ENCODE data around the gene LRRIQ1. TPM values are rescaled to one million over a fixed set of nuclear protein-coding genes. Genes with fewer than 3 reads are reported as not detected.

The LRRIQ1 gene
- total and polyA plus RNA-seq, 2 of the 13 experiments (the other 11 are each of a cell fraction or from before 2014, with no cell fraction given): not detected

DNA sequence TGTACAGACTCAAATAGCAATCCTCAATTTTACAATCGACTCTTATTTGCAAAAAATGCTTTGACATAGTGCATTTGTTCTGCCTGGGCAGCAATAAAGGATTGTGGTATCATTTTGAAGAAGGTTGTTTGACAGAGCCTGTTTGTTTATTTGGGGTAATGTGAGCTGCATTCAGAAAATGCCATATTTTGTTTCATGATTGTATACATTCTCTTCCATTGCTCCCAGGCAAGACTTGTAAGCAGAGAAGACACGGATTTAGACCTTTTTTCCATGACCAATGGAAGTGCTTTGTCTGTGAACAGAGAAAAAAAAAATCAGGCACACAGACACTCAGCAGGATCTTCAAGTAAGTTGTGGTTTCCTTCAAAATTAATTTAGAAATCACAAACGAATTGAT, 208.4 kb downstream of the LRRIQ1 start:
- POLR2A ChIA-PET: no interaction called here
- TF ChIP-seq, protein P1, sequence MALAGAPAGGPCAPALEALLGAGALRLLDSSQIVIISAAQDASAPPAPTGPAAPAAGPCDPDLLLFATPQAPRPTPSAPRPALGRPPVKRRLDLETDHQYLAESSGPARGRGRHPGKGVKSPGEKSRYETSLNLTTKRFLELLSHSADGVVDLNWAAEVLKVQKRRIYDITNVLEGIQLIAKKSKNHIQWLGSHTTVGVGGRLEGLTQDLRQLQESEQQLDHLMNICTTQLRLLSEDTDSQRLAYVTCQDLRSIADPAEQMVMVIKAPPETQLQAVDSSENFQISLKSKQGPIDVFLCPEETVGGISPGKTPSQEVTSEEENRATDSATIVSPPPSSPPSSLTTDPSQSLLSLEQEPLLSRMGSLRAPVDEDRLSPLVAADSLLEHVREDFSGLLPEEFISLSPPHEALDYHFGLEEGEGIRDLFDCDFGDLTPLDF (CRISPR knock-in tag; IDR thresholded peaks at IDR 0.05): no peak
- TF ChIP-seq TGIF2 (CRISPR knock-in tag; IDR thresholded peaks at IDR 0.05) (no peak), ZNF547 (CRISPR knock-in tag; IDR thresholded peaks at IDR 0.05) (no peak), TBX2 (CRISPR knock-in tag; IDR thresholded peaks at IDR 0.05; ENCODE audit: borderline replicate concordance) (no peak), ZC3H13 (CRISPR knock-in tag; IDR thresholded peaks at IDR 0.05) (no peak), SMARCE1 (IDR thresholded peaks at IDR 0.05; ENCODE audit: borderline replicate concordance) (no peak), NFYC (CRISPR knock-in tag; IDR thresholded peaks at IDR 0.05) (no peak)
- TF ChIP-seq, protein P2, sequence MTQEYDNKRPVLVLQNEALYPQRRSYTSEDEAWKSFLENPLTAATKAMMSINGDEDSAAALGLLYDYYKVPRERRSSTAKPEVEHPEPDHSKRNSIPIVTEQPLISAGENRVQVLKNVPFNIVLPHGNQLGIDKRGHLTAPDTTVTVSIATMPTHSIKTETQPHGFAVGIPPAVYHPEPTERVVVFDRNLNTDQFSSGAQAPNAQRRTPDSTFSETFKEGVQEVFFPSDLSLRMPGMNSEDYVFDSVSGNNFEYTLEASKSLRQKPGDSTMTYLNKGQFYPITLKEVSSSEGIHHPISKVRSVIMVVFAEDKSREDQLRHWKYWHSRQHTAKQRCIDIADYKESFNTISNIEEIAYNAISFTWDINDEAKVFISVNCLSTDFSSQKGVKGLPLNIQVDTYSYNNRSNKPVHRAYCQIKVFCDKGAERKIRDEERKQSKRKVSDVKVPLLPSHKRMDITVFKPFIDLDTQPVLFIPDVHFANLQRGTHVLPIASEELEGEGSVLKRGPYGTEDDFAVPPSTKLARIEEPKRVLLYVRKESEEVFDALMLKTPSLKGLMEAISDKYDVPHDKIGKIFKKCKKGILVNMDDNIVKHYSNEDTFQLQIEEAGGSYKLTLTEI (CRISPR knock-in tag; conservative IDR thresholded peaks at IDR 0.05): no peak
- TF ChIP-seq, protein P3, sequence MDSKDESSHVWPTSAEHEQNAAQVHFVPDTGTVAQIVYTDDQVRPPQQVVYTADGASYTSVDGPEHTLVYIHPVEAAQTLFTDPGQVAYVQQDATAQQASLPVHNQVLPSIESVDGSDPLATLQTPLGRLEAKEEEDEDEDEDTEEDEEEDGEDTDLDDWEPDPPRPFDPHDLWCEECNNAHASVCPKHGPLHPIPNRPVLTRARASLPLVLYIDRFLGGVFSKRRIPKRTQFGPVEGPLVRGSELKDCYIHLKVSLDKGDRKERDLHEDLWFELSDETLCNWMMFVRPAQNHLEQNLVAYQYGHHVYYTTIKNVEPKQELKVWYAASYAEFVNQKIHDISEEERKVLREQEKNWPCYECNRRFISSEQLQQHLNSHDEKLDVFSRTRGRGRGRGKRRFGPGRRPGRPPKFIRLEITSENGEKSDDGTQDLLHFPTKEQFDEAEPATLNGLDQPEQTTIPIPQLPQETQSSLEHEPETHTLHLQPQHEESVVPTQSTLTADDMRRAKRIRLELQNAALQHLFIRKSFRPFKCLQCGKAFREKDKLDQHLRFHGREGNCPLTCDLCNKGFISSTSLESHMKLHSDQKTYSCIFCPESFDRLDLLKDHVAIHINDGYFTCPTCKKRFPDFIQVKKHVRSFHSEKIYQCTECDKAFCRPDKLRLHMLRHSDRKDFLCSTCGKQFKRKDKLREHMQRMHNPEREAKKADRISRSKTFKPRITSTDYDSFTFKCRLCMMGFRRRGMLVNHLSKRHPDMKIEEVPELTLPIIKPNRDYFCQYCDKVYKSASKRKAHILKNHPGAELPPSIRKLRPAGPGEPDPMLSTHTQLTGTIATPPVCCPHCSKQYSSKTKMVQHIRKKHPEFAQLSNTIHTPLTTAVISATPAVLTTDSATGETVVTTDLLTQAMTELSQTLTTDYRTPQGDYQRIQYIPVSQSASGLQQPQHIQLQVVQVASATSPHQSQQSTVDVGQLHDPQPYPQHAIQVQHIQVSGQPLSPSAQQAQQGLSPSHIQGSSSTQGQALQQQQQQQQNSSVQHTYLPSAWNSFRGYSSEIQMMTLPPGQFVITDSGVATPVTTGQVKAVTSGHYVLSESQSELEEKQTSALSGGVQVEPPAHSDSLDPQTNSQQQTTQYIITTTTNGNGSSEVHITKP (CRISPR knock-in tag; IDR thresholded peaks at IDR 0.05; ENCODE audit: low read depth): no peak
- TF ChIP-seq, protein P4, sequence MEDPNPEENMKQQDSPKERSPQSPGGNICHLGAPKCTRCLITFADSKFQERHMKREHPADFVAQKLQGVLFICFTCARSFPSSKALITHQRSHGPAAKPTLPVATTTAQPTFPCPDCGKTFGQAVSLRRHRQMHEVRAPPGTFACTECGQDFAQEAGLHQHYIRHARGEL (CRISPR knock-in tag; IDR thresholded peaks at IDR 0.05): no peak
- TF ChIP-seq, protein P5, sequence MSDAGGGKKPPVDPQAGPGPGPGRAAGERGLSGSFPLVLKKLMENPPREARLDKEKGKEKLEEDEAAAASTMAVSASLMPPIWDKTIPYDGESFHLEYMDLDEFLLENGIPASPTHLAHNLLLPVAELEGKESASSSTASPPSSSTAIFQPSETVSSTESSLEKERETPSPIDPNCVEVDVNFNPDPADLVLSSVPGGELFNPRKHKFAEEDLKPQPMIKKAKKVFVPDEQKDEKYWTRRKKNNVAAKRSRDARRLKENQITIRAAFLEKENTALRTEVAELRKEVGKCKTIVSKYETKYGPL (CRISPR knock-in tag; IDR thresholded peaks at IDR 0.05): no peak
- TF ChIP-seq, protein P6, sequence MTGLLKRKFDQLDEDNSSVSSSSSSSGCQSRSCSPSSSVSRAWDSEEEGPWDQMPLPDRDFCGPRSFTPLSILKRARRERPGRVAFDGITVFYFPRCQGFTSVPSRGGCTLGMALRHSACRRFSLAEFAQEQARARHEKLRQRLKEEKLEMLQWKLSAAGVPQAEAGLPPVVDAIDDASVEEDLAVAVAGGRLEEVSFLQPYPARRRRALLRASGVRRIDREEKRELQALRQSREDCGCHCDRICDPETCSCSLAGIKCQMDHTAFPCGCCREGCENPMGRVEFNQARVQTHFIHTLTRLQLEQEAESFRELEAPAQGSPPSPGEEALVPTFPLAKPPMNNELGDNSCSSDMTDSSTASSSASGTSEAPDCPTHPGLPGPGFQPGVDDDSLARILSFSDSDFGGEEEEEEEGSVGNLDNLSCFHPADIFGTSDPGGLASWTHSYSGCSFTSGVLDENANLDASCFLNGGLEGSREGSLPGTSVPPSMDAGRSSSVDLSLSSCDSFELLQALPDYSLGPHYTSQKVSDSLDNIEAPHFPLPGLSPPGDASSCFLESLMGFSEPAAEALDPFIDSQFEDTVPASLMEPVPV (CRISPR knock-in tag; IDR thresholded peaks at IDR 0.05): no peak
- TF ChIP-seq, protein P7, sequence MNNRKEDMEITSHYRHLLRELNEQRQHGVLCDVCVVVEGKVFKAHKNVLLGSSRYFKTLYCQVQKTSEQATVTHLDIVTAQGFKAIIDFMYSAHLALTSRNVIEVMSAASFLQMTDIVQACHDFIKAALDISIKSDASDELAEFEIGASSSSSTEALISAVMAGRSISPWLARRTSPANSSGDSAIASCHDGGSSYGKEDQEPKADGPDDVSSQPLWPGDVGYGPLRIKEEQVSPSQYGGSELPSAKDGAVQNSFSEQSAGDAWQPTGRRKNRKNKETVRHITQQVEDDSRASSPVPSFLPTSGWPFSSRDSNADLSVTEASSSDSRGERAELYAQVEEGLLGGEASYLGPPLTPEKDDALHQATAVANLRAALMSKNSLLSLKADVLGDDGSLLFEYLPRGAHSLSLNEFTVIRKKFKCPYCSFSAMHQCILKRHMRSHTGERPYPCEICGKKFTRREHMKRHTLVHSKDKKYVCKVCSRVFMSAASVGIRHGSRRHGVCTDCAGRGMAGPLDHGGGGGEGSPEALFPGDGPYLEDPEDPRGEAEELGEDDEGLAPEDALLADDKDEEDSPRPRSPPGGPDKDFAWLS (CRISPR knock-in tag; IDR thresholded peaks at IDR 0.05; ENCODE audit: borderline replicate concordance): no peak

More for the DNA sequence above, 208.4 kb downstream of the LRRIQ1 start:
- Histone ChIP-seq H3K27ac (ENCODE audit: extremely low read length, insufficient read depth, low read length) (no peak overlapping the region), H4K20me1 (ENCODE audit: insufficient read depth, low read length) (no peaks in the 10 kb centered on the region), H3K4me1 (ENCODE audit: insufficient read depth, low read length) (no peaks in the 10 kb centered on the region), H3K79me2 (ENCODE audit: insufficient read depth, low read length) (no peaks in the 10 kb centered on the region), H3K9me3 (ENCODE audit: low read length) (no peaks in the 10 kb centered on the region), H3K4me2 (ENCODE audit: low read depth, low read length) (no peak overlapping the region), H3K4me3 (replicated peaks in 1 of 3; ENCODE audit: insufficient read depth in 1 of 3, low read depth in 2 of 3, low read length in 3 of 3) (no peak overlapping the region), H3K36me3 (replicated peaks in 1 of 2; ENCODE audit: control insufficient read depth in 1 of 2, insufficient read depth in 2 of 2, low read length in 2 of 2) (no peaks in the 10 kb centered on the region), H3K27me3 (ENCODE audit: control insufficient read depth in 1 of 2, insufficient read depth in 2 of 2, low read length in 2 of 2) (no peaks in the 10 kb centered on the region), H3K9ac (ENCODE audit: insufficient read depth, low read depth, low read length) (no peak overlapping the region), H2AFZ (ENCODE audit: low read length) (no peak overlapping the region)
- intact Hi-C loops (cut with micrococcal nuclease; ENCODE audit: unreplicated experiment): no loop called here
- in situ Hi-C loops (cut with HindIII; ENCODE audit: extremely low pct_ligation_motif_present, low pct_unique_long_range_greater_than_20kb): no loop called here
- ATAC-seq (no peak), DNase-seq (ENCODE audit: low spot score) (no peak), FAIRE-seq (no peak)
- CTCF ChIA-PET (ENCODE audit: low intra/inter-chr PET ratio, low total read pairs): no interaction called here
- no TSS peak for BruUV-seq (replicated peaks)
- WGBS (ENCODE audit: low lambda C conversion rate): 1% methylated on average over 3 of the region's 3 CpGs
